Measurements from ENCODE around the gene STX3. TPM values are rescaled to one million over a fixed set of nuclear protein-coding genes. Genes with fewer than 3 reads are reported as not detected.
A peak's percentile ranks its signal among the peaks of the same experiment; 100 is the strongest.

STX3 gene
- total and polyA plus RNA-seq, 2 of the 13 experiments (the other 11 are each of a cell fraction or from before 2014, with no cell fraction given) = 16.5 to 24.0 TPM

- peak; percentile 37; the same call in 1 of the 2 replicates for TF ChIP-seq ZSCAN29 (CRISPR knock-in tag; conservative IDR thresholded peaks at IDR 0.05)
- no peak; the same call in 1 of the 2 replicates for TF ChIP-seq SNAPC4 (CRISPR knock-in tag; IDR thresholded peaks at IDR 0.05)
- peak; percentile 52; the same call in 1 of the 2 replicates for TF ChIP-seq TFDP1 (CRISPR knock-in tag; IDR thresholded peaks at IDR 0.05; ENCODE audit: borderline replicate concordance)
- TF ChIP-seq, protein P1, sequence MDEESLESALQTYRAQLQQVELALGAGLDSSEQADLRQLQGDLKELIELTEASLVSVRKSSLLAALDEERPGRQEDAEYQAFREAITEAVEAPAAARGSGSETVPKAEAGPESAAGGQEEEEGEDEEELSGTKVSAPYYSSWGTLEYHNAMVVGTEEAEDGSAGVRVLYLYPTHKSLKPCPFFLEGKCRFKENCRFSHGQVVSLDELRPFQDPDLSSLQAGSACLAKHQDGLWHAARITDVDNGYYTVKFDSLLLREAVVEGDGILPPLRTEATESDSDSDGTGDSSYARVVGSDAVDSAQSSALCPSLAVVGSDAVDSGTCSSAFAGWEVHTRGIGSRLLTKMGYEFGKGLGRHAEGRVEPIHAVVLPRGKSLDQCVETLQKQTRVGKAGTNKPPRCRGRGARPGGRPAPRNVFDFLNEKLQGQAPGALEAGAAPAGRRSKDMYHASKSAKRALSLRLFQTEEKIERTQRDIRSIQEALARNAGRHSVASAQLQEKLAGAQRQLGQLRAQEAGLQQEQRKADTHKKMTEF (CRISPR knock-in tag; IDR thresholded peaks at IDR 0.05) = peak; percentile 85
- no peak for TF ChIP-seq ZNF660 (CRISPR knock-in tag; IDR thresholded peaks at IDR 0.05; ENCODE audit: borderline replicate concordance, low read depth)
- no peak for TF ChIP-seq ZMYM2 (CRISPR knock-in tag; IDR thresholded peaks at IDR 0.05)
- TF ChIP-seq ZNF629 (CRISPR knock-in tag; conservative IDR thresholded peaks at IDR 0.05) = no peak; the same call in 1 of the 2 replicates
- TF ChIP-seq, protein P2, sequence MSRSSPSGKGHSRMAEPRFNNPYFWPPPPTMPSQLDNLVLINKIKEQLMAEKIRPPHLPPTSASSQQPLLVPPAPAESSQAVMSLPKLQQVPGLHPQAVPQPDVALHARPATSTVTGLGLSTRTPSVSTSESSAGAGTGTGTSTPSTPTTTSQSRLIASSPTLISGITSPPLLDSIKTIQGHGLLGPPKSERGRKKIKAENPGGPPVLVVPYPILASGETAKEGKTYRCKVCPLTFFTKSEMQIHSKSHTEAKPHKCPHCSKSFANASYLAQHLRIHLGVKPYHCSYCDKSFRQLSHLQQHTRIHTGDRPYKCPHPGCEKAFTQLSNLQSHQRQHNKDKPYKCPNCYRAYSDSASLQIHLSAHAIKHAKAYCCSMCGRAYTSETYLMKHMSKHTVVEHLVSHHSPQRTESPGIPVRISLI (CRISPR knock-in tag; IDR thresholded peaks at IDR 0.05; ENCODE audit: borderline replicate concordance) = peak; percentile 51; the same call in 1 of the 2 replicates
- no peak for TF ChIP-seq ZFP36 (IDR thresholded peaks at IDR 0.05; ENCODE audit: borderline replicate concordance, low read depth, low read length, partially characterized antibody)
- TF ChIP-seq, protein P3, sequence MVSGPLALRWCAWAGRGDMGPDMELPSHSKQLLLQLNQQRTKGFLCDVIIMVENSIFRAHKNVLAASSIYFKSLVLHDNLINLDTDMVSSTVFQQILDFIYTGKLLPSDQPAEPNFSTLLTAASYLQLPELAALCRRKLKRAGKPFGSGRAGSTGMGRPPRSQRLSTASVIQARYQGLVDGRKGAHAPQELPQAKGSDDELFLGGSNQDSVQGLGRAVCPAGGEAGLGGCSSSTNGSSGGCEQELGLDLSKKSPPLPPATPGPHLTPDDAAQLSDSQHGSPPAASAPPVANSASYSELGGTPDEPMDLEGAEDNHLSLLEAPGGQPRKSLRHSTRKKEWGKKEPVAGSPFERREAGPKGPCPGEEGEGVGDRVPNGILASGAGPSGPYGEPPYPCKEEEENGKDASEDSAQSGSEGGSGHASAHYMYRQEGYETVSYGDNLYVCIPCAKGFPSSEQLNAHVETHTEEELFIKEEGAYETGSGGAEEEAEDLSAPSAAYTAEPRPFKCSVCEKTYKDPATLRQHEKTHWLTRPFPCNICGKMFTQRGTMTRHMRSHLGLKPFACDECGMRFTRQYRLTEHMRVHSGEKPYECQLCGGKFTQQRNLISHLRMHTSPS (CRISPR knock-in tag; IDR thresholded peaks at IDR 0.05; ENCODE audit: low read depth) = 0 out of 2 replicates have a peak, but pooled peaks have one; percentile 48
- TF ChIP-seq AHR (CRISPR knock-in tag; IDR thresholded peaks at IDR 0.05) = peak; percentile 91
- no peak for TF ChIP-seq ZBTB43 (CRISPR knock-in tag; conservative IDR thresholded peaks at IDR 0.05)
- TF ChIP-seq ZNF3 (CRISPR knock-in tag; IDR thresholded peaks at IDR 0.05) = no peak
- TF ChIP-seq ZNF879 (CRISPR knock-in tag; IDR thresholded peaks at IDR 0.05) = no peak
- TF ChIP-seq REL (CRISPR knock-in tag; conservative IDR thresholded peaks at IDR 0.05) = no peak
- no peak for TF ChIP-seq ZSCAN20 (CRISPR knock-in tag; IDR thresholded peaks at IDR 0.05; ENCODE audit: borderline replicate concordance)
These were observed 55.2 kb downstream of the STX3 start, which contains the start of gene MRPL16 (continued) for GRCh38 chr11:59810189-59810910.
